Measurements from ENCODE around the gene TLK2.

Gene TLK2

DNA sequence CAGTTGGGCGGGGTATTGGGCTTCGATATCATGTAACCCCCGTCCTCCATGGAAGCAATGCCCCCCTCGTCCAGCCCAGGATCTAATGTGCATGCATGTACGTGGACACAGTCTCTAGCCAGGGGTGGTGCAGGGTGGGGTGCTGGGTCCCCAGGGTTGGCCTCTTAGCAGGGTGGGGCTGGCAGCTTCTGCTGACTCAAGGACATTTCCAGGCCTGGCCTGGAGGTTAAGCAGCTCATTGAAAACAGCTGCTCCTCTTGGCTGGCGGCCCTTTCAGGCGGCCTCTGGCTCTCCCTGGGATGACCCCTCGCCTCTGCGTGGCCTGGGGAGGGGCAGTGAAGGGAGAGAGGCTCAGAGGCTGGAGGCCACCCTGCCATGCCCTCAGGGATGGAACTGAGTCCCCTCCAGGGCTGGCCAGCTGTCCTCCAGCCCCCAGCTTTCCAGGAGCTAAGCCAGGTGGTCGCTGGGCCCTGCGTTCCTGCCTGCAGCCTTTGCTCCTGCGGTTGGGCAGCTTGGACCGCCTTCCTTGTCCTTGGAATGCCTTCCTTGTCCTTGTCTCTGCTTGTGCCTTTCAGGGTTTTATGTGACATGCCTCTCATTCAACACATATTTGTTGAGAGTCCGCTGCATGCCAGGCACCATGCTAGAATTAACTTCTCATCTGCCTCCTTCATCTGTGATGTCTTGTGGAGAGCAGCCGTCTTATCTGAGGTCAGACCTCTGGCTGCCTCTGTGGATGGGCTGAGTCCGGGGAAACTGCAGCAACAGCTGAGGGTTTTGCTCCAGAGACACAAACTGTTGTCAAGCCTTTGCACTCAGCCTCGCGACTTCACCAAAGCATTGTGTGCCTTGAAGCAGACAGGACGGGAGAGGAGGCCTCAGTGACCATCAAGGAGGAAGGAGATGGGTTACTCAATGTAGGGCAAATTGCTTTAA, 175.5 kb downstream of the TLK2 start:
- DNase-seq (ENCODE audit: low read depth in 2 of 2) = peak in 1 of 2 donors; percentile 17

GRCh38 chr17:62655656-62656055, 177.0 kb downstream of the TLK2 start:
- DNase-seq (ENCODE audit: low read depth in 2 of 2) = no peak

DNA sequence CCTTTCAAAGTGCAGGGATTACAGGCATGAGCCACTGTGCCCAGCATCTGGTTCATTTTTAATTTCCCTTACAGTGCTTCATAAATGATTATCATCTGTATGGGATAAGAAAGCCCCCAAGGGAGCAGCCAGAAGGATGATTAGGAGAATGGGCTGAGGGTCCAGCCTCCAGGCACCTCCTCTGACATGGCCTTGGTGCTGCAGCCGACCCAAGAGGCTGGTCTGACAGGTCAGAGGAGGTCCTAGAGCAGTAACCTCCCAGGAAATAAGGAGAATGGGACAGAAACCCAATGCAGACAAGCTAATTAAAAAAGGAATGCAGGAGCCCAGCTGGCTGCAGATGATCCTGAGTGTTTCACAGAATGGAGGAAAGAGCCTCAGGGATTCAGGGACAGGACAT, 177.8 kb downstream of the TLK2 start:
- no peak for DNase-seq (ENCODE audit: low read depth in 2 of 2)

- no peak for DNase-seq (ENCODE audit: low read depth in 2 of 2)
Observed at GRCh38 chr17:62657145-62657665, 178.6 kb downstream of the TLK2 start.

- no peak for DNase-seq (ENCODE audit: low read depth in 2 of 2)
Observed at GRCh38 chr17:62657690-62658089, 179.1 kb downstream of the TLK2 start.

DNA sequence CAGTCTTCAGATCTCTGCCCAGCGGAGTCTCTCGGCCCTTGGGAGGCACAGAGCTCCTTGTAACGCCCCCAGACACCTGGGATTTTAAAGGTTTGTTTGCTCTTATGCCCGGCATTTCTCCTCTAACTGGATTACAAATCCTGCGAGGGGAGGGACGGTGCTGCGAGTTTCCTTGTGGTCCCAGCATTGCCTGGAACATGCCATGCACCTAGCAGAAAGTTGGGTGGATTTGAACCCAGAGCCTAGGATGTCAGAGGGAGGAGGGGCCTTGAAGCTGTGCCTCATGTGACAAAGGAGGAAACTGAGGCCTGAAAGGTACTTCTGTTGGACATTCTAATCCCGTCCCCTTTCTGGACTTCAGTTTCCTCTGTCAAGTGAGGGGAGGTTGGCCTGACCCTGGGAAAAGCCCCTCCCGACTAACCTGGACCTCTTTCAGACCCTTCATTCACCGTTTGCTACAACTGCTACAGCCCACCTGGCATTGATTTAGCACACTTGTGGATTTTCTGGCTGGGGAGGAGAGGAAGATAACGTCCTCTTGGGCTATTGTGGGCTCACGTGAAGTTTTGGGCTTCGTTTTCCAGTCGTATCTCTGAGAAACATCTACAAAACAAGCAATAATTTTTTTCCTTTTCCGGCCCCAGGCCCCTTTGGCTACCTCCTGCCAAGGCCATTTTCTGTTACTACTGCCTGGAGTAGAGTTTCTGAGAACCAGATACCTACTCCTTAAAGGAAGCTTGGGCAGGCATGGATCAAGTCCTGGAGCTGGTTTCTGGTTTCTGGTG, 179.7 kb downstream of the TLK2 start:
- no peak for DNase-seq (ENCODE audit: low read depth in 2 of 2)

DNA sequence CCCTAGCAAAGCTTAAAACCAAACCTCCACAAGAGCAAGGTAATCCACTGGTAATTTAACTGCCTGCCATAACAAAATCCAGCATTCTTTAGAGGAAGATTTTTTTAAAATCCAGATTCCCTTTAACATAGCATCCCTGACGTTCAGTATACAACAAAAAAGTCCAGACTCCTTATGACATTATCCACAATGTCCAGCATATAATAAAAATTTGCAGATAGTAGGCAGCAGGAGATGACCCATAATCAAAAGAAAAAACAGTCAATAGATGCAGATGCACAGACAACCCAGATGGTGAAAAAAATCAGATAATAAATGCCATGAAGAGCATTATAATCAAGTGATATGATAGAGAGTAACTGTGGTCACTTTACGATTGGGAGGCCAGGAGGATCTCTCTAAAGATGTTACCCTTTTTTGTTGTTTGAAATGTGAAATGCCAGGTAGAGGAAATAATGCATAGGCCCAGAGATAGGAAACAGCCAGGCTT, 182.0 kb downstream of the TLK2 start:
- no peak for DNase-seq (ENCODE audit: low read depth in 2 of 2)

- DNase-seq (ENCODE audit: low read depth in 2 of 2) = no peak
Observed at GRCh38 chr17:62661337-62661736, 182.7 kb downstream of the TLK2 start.

DNA sequence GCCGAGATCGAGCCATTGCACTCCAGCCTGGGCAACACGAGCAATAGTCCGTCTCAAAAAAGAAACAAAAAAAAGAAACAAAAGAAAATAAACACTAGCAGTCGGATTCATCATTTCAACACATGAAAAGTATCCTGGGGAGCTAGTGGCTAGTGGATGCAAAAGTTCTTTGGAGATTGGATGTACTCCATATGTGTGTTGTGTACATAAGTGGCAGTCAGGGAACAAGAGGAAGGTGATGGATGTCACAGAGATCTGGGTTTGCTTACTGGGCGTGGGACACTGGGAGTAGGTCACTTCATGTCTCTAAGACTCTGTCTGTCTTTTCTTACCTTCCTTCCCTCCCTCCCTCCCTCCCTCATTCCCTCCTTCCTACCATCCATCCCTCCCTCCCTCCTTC, 184.2 kb downstream of the TLK2 start:
- DNase-seq (ENCODE audit: low read depth in 2 of 2) = no peak
